Vagina (tissue), 2 donors: ENCODE data around the gene SLC37A1.

ENCODE experiments used
- POLR2A ChIP-seq, 2 donors: fragments of 450-650 bp; IDR thresholded peaks; one replicate each; pipeline ENCODE4 v1.6.1; 2017; ENCODE audit warnings: antibody characterized with exemption in 2 of 2, mild to moderate bottlenecking in 2 of 2, moderate library complexity in 2 of 2
- POLR2AphosphoS5 ChIP-seq, 2 donors: sonication (generic); formaldehyde crosslinking; IDR thresholded peaks; one replicate each; pipeline ENCODE4 v1.9.0; 2017; ENCODE audit warnings: antibody characterized with exemption in 2 of 2, mild to moderate bottlenecking in 2 of 2, low read depth in 1 of 2; ENCODE audit not compliant: insufficient read depth in 1 of 2
- TF ChIP-seq, protein P1 (sequence below), 3 experiments: fragments of 450-650 bp in 2 of 3; fragments of 200-600 bp in 1 of 3; sonication (generic) in 1 of 3; IDR thresholded peaks; one replicate each; pipeline ENCODE4 v1.5.1; 2017 to 2019; ENCODE audit warnings: antibody characterized with exemption in 3 of 3, mild to moderate bottlenecking in 2 of 3, moderate library complexity in 2 of 3

DNA sequence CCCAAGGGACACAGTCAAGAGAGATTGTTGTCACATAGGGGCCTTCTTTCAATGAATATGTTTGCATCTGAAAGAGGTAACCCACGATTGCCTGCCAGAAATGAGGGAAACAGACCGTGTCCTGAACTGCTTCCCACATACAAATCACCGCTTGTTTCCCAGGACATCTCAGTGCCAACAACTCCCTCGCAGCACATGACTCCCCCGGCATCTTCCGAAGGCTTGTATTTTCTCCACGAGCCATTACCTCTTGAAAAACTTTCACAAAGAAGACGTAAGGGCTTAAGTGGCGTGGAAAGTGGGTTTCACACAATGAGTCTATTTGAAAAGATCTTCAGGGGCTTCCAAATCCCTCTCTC lies 108.1 kb downstream of the SLC37A1 start:
- TF ChIP-seq, protein P1, sequence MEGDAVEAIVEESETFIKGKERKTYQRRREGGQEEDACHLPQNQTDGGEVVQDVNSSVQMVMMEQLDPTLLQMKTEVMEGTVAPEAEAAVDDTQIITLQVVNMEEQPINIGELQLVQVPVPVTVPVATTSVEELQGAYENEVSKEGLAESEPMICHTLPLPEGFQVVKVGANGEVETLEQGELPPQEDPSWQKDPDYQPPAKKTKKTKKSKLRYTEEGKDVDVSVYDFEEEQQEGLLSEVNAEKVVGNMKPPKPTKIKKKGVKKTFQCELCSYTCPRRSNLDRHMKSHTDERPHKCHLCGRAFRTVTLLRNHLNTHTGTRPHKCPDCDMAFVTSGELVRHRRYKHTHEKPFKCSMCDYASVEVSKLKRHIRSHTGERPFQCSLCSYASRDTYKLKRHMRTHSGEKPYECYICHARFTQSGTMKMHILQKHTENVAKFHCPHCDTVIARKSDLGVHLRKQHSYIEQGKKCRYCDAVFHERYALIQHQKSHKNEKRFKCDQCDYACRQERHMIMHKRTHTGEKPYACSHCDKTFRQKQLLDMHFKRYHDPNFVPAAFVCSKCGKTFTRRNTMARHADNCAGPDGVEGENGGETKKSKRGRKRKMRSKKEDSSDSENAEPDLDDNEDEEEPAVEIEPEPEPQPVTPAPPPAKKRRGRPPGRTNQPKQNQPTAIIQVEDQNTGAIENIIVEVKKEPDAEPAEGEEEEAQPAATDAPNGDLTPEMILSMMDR (IDR thresholded peaks at IDR 0.05): no peak
- TF ChIP-seq POLR2A (IDR thresholded peaks at IDR 0.05): no peak
- TF ChIP-seq POLR2AphosphoS5 (IDR thresholded peaks at IDR 0.05; ENCODE audit: insufficient read depth in 1 of 2, low read depth in 1 of 2): no peak
